GM12874 (cell line): ENCODE results near the gene NSUN7.

Source experiments
- CTCF ChIP-seq: IDR thresholded peaks from 2 replicates; pipeline ENCODE4 v1.5.1; 2011; ENCODE audit warnings: low read depth, mild to moderate bottlenecking, control low read depth, low read length, moderate library complexity; ENCODE audit not compliant: insufficient read depth

The NSUN7 gene

DNA sequence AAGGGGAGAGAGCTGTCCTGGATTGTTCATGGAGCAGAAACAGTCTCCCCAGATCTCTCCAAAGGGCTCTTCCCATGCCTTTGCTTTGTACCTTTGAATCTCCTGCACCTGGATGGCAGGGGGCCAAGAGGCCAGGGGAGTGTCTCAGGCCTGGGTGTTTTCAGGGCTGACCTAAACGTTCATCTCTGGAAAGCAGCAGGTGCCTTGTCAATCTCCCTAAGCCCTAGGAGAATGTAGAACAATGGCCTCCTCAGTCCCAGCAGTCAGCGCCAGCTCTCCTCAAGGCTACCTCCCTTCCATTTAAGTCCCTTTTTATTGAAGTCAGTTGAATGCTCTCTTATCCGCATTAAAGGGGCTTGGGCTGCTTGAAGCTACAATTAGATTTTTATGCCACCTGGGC, 31.2 kb upstream of the NSUN7 start:
- no peak for TF ChIP-seq CTCF

GRCh38 chr4:40719008-40719623, 30.6 kb upstream of the NSUN7 start:
- peak; percentile 67 for TF ChIP-seq CTCF

DNA sequence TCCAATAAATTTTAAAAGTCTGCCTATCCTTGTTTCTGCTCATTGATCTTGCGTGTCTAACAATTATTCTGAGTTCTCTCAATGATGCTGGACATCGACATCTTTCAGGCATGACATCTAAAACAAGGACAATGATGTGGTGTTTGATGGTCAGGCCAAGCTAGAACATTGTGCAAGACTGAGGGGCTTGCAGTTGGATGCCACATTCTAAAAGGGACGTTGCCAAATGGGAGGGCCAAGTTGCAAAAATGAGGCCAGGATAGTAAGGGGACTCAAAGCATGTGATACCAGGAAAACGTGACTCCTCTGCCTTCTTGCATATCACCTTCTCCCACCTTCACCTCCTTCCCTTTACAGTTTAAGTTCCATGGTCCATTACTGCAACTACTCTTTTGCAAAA, 29.4 kb upstream of the NSUN7 start:
- no peak for TF ChIP-seq CTCF

DNA sequence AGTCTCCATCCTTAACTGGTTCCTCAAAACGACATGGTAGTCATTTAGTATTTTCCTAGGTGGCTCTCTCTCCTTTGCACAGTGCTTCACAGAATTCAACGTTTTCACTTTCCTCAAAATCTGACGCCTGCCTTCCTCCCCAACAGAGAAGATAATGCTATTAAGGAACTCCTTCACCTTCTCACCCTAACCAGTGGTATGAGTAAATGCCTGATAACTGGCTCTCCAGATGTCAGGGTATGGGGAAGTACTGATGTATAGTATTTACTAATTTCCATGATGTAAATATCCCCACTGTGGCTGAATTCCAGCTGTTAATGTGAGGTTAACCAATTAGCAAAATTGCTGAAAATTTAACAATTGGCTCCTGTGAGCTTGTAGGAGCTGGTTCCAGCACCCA, 28.8 kb upstream of the NSUN7 start:
- TF ChIP-seq CTCF, result no peak

- TF ChIP-seq CTCF, result no peak
Observed at GRCh38 chr4:40721730-40722171, 28.0 kb upstream of the NSUN7 start.

- no peak for TF ChIP-seq CTCF
Observed at GRCh38 chr4:40722576-40723161, 27.1 kb upstream of the NSUN7 start.

DNA sequence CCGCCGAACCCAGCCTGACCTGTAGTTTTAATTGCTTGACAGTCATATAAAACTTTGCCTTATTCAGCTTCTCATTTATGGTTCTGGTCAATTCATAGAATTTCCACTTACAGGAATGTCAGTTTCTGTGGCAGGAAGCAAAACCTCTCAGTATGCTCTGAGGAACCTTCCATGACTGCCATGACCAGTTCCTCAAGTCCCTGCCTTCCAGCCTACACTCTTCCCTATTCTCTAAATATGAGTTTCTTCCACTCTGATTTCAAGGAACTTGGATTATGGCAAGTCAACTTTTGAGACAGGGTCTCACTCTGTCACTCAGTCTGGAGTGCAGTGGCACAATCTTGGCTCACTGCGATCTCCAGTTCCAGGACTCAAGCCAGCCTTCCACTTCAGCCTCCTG, 26.0 kb upstream of the NSUN7 start:
- TF ChIP-seq CTCF, result no peak
